Karpas-422 (cell line): ENCODE measurements around the gene SLC16A3. TPM values are rescaled to one million over a fixed set of nuclear protein-coding genes. Genes with fewer than 3 reads are reported as not detected.
"Not testable (repeated sequence)": the region's sequence is repeated elsewhere in the genome, so short reads cannot be mapped to it uniquely, and the experiment has no call there.

Experiments used
- DNase-seq: peaks from one replicate; pipeline ENCODE4 v3.0.0-alpha.2; 2015
- H2AFZ ChIP-seq: fragments of 200-600 bp; sonication (generic); 2 replicates; pipeline ENCODE4 v1.6.1; 2014; ENCODE audit warnings: antibody characterized with exemption, low read length, mixed read lengths
- H3K27ac ChIP-seq: fragments of 200-600 bp; sonication (generic); 2 replicates; pipeline ENCODE4 v1.5.1; 2014; ENCODE audit warnings: mild to moderate bottlenecking, low read length, moderate library complexity
- H3K27me3 ChIP-seq: fragments of 200-600 bp; sonication (generic); 2 replicates; pipeline ENCODE4 v1.6.1; 2014; ENCODE audit warnings: low read length, mixed read lengths
- H3K36me3 ChIP-seq: fragments of 200-600 bp; sonication (generic); 2 replicates; pipeline ENCODE4 v1.6.1; 2014; ENCODE audit warnings: low read length, mixed read lengths; ENCODE audit not compliant: insufficient read depth
- H3K4me1 ChIP-seq: fragments of 200-600 bp; sonication (generic); 2 replicates; pipeline ENCODE4 v1.6.1; 2014; ENCODE audit warnings: mild to moderate bottlenecking, low read length, mixed read lengths
- H3K4me2 ChIP-seq: fragments of 200-600 bp; sonication (generic); 2 replicates; pipeline ENCODE4 v1.6.1; 2014; ENCODE audit warnings: low read length, low read depth, mild to moderate bottlenecking; ENCODE audit not compliant: poor library complexity, severe bottlenecking
- H3K4me3 ChIP-seq: fragments of 200-600 bp; sonication (generic); 2 replicates; pipeline ENCODE4 v1.5.1; 2014; ENCODE audit warnings: mild to moderate bottlenecking, antibody characterized with exemption, low read length, mixed read lengths
- H3K79me2 ChIP-seq: fragments of 200-600 bp; sonication (generic); 2 replicates; pipeline ENCODE4 v1.6.1; 2014; ENCODE audit warnings: mild to moderate bottlenecking, low read length, mixed read lengths
- H3K9ac ChIP-seq: fragments of 200-600 bp; sonication (generic); 2 replicates; pipeline ENCODE4 v1.6.0; 2014; ENCODE audit warnings: low read length
- H3K9me2 ChIP-seq: fragments of 200-600 bp; sonication (generic), shearing (Covaris generic); replicated peaks from 2 replicates; pipeline ENCODE4 v1.6.0; 2014; ENCODE audit warnings: mild to moderate bottlenecking, low read length, moderate library complexity; ENCODE audit not compliant: insufficient read depth
- H3K9me3 ChIP-seq: fragments of 300-700, 200-600 bp; sonication (generic); 2 replicates; pipeline ENCODE4 v1.6.1; 2014; ENCODE audit warnings: low read length, mixed read lengths
- H4K20me1 ChIP-seq: fragments of 200-600 bp; sonication (generic); 2 replicates; pipeline ENCODE4 v1.6.1; 2014; ENCODE audit warnings: mild to moderate bottlenecking, antibody characterized with exemption, low read length, low read depth; ENCODE audit not compliant: insufficient read depth
- total RNA-seq: library from RNA; depleted of rRNA; stranded (reverse); fragments of >200 nt; shearing (Covaris generic); gene quantifications from 2 replicates; pipeline ENCODE4 v1.2.3, GENCODE V29; 2014; ENCODE audit warnings: low replicate concordance

SLC16A3 gene
- total RNA-seq, 1 experiment from 2014 or later, result 0.67 TPM

- Histone ChIP-seq H3K9ac (no peak overlapping the region), H3K27me3 (no peaks in the 10 kb centered on the region), H4K20me1 (peaks cover 18% of the 10 kb centered on the region), H3K4me3 (no peak overlapping the region), H3K27ac (no peak overlapping the region), H3K9me3 (no peaks in the 10 kb centered on the region), H3K36me3 (peaks cover 75% of the 10 kb centered on the region), H3K9me2 (no peaks in the 10 kb centered on the region), H3K4me1 (no peaks in the 10 kb centered on the region), H3K79me2 (peaks cover 74% of the 10 kb centered on the region), H3K4me2 (no peak overlapping the region), H2AFZ (no peak overlapping the region)
- DNase-seq, result no peak
Observed at GRCh38 chr17:82258555-82258954, 29.7 kb downstream of the SLC16A3 start.

GRCh38 chr17:82259972-82260961 is 31.4 kb downstream of the SLC16A3 start:
- H3K27ac ChIP-seq, result not testable (repeated sequence)
- H4K20me1 ChIP-seq, result peaks cover 21% of the 10 kb centered on the region
- peaks cover 82% of the 10 kb centered on the region for H3K79me2 ChIP-seq

GRCh38 chr17:82262344-82262743 is 33.5 kb downstream of the SLC16A3 start:
- no peak overlapping the region for H3K27ac ChIP-seq
- H3K4me2 ChIP-seq, result no peak overlapping the region
- peaks cover 32% of the 10 kb centered on the region for H4K20me1 ChIP-seq
- no peaks in the 10 kb centered on the region for H3K4me1 ChIP-seq
- H3K27me3 ChIP-seq, result no peaks in the 10 kb centered on the region
- no peak for DNase-seq
- H3K36me3 ChIP-seq, result peaks cover 74% of the 10 kb centered on the region
- H3K79me2 ChIP-seq, result peaks cover 86% of the 10 kb centered on the region
- H3K9ac ChIP-seq, result no peak overlapping the region
- H2AFZ ChIP-seq, result no peak overlapping the region
- H3K9me2 ChIP-seq, result no peaks in the 10 kb centered on the region
- H3K9me3 ChIP-seq, result no peaks in the 10 kb centered on the region
- H3K4me3 ChIP-seq, result no peak overlapping the region

More at GRCh38 chr17:82259972-82260961, 31.4 kb downstream of the SLC16A3 start:
- H3K4me1 ChIP-seq, DNase-seq, H3K9ac ChIP-seq, H3K9me3 ChIP-seq, H3K27me3 ChIP-seq, H3K9me2 ChIP-seq, H3K4me3 ChIP-seq, H2AFZ ChIP-seq, H3K4me2 ChIP-seq: not testable (repeated sequence)
- H3K36me3 ChIP-seq, result peaks cover 86% of the 10 kb centered on the region

DNA sequence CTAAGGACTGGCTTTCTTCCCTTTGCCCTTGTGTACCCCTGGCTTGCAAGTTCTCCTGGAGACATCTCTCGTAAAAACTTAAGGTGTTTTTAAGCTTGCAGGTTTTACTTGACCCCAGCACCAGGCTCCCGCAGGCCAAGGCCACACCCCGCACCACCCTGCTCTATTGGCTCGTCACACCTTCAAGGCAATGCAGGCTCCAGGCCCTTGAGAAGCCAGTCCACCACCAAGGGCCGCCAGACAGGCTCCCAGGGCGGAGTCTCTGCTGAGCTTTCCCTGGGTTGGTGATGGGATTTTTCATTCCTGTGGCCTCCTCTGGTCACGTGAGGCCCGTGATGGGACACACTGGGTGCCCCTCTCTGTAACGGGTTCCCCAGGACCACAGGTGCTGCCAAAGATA is 34.8 kb downstream of the SLC16A3 start:
- no peak for DNase-seq
- no peaks in the 10 kb centered on the region for H3K27me3 ChIP-seq
- H3K9ac ChIP-seq, result no peak overlapping the region
- no peak overlapping the region for H3K4me3 ChIP-seq
- peaks cover 40% of the 10 kb centered on the region for H4K20me1 ChIP-seq
- H2AFZ ChIP-seq, result no peak overlapping the region
- no peaks in the 10 kb centered on the region for H3K9me2 ChIP-seq
- H3K9me3 ChIP-seq, result no peaks in the 10 kb centered on the region
- H3K4me2 ChIP-seq, result no peak overlapping the region
- no peak overlapping the region for H3K27ac ChIP-seq
- H3K79me2 ChIP-seq, result peaks cover 89% of the 10 kb centered on the region
- no peaks in the 10 kb centered on the region for H3K4me1 ChIP-seq
- peaks cover 65% of the 10 kb centered on the region for H3K36me3 ChIP-seq

GRCh38 chr17:82266142-82266541 is 37.3 kb downstream of the SLC16A3 start:
- H3K79me2 ChIP-seq, result peaks cover 91% of the 10 kb centered on the region
- no peaks in the 10 kb centered on the region for H3K9me2 ChIP-seq
- no peak overlapping the region for H3K4me3 ChIP-seq
- no peaks in the 10 kb centered on the region for H3K9me3 ChIP-seq
- no peak overlapping the region for H3K27ac ChIP-seq
- H3K36me3 ChIP-seq, result peaks cover 48% of the 10 kb centered on the region
- no peak for DNase-seq
- peaks cover 60% of the 10 kb centered on the region for H4K20me1 ChIP-seq
- H3K4me2 ChIP-seq, result no peak overlapping the region
- no peaks in the 10 kb centered on the region for H3K4me1 ChIP-seq
- H3K9ac ChIP-seq, result no peak overlapping the region
- no peak overlapping the region for H2AFZ ChIP-seq
- H3K27me3 ChIP-seq, result no peaks in the 10 kb centered on the region

GRCh38 chr17:82267575-82268379 is 38.9 kb downstream of the SLC16A3 start:
- Histone ChIP-seq H3K4me1 (peaks cover 13% of the 10 kb centered on the region), H3K27ac (no peak overlapping the region), H3K4me2 (no peak overlapping the region), H3K9ac (no peak overlapping the region), H2AFZ (no peak overlapping the region), H3K36me3 (peaks cover 43% of the 10 kb centered on the region), H3K79me2 (peaks cover 90% of the 10 kb centered on the region), H3K4me3 (no peak overlapping the region), H4K20me1 (peaks cover 75% of the 10 kb centered on the region), H3K9me3 (no peaks in the 10 kb centered on the region), H3K9me2 (no peaks in the 10 kb centered on the region), H3K27me3 (no peaks in the 10 kb centered on the region)
- no peak for DNase-seq

- peaks cover 29% of the 10 kb centered on the region for H3K36me3 ChIP-seq
- H3K9ac ChIP-seq, result no peak overlapping the region
- H3K4me1 ChIP-seq, result peaks cover 17% of the 10 kb centered on the region
- no peak overlapping the region for H3K4me2 ChIP-seq
- H2AFZ ChIP-seq, result no peak overlapping the region
- no peak overlapping the region for H3K4me3 ChIP-seq
- no peaks in the 10 kb centered on the region for H3K27me3 ChIP-seq
- no peaks in the 10 kb centered on the region for H3K9me3 ChIP-seq
- H3K79me2 ChIP-seq, result peaks cover 80% of the 10 kb centered on the region
- H4K20me1 ChIP-seq, result peaks cover 68% of the 10 kb centered on the region
- H3K9me2 ChIP-seq, result no peaks in the 10 kb centered on the region
- DNase-seq, result no peak
- no peak overlapping the region for H3K27ac ChIP-seq
Observed at GRCh38 chr17:82269138-82269881, 40.5 kb downstream of the SLC16A3 start.
